ENCODE data around the gene CD72.
"Not testable (repeated sequence)": the region's sequence is repeated elsewhere in the genome, so short reads cannot be mapped to it uniquely, and the experiment has no call there.

The CD72 gene

DNA sequence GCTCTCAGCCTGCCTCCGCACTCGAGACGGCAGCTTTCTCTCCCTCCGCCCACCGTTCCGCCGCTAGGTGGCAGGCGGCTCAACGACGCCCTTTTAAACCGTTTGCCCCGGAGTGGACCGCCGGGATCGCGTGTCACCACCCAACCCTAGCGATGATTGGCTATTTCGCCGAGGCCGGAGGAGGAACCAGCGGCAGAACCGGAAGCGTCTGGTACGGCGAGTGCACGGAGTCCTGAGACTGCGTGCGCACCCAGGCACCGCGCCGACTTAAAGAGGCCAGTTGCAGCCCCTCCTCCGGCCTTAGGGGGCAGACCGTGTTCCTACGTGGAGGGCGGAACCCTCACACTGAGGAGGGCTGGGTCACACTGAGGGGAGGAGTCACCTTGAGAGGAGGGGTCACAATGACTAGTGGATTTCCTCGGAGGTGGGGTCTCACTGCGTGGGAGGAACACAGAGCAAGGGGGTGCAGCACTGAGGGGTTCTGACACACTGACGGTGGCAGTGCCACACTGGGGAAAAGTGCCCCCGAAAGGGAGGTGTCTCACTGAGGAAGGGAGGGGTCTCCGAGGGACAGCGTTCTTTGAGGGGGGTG, 14.1 kb downstream of the CD72 start:
- intact Hi-C loops (cut with DNase I) = loop anchor here (2.0 to 5.0 kb wide), 3 partner anchors 43 to 129 kb away; partner anchors contain the start of genes CREB3 and TLN1
- peak; percentile 98 to 100 (median 99) for DNase-seq

DNA sequence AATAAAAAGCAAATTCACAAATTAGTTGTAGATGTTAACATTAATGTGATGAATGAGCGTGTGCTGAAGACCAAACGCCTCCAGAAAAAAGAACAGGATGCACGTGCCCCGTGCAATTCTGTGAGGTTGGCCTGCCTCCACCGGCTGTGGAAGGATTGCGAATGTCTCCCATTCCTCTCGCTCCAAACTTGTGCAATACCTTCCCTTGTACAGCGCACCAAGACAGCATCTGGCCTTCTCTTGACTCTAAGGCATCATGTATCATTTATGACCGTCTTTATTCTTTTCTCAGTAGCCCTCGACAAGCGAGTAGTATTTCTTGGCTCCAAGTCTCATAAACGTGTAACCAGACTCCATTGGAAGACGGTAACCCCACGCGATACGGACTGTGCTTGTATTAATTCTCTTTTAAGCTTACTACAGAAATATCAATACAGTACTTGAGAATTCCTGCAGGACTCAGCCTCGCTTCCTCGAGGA, 14.7 kb downstream of the CD72 start:
- DNase-seq = peak in 4 of 10 donors; percentile 31 to 41 (median 37)
- intact Hi-C loops (cut with DNase I) = loop anchor here (5.0 kb wide), 1 partner anchor 51 kb away; no protein-coding TSS in a partner anchor

DNA sequence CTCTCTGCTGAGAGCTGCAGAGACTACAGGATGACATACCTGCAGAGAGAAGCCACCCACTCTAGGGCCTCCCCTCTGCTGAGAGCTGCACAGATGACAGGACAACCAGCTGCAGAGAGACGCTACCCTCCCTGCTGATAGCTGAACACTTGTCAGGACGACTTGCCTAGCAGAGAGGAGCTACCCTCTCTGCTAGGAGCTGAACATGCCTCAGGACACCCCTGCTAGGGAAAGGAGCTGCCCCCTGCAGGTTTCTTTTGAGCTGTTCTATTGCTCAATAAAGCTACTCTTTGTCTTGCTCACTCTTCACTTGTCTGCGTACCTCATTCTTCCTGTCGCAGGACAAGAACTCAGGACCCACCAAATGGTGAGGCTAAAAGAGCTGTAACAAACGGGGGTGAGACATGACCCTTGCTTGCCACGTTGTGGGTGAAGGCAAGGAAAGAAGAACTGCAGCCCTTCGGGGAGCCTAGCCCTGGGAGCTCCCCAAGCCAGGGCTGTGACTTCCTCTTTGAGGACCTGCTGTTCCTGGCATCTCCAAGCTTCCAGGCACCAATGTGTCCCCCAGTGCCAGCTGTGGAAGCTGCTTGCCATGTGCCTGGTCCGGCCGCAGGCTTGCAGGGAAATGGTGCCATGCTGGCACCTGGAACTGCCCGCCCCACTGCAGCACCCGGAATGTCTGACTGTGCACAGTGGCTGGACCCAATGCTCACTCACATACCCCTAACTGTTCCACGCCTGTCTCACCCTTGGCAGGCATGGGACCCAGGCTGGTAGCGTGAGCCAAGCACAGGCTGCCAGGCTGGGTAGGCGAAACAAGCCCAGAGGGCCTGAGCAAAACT, 18.2 kb downstream of the CD72 start:
- intact Hi-C loops (cut with DNase I) = loop anchor here (5.0 kb wide), 1 partner anchor 48 kb away; no protein-coding TSS in a partner anchor
- peak in 3 of 10 donors; percentile 78 to 90 (median 85) for DNase-seq

DNA sequence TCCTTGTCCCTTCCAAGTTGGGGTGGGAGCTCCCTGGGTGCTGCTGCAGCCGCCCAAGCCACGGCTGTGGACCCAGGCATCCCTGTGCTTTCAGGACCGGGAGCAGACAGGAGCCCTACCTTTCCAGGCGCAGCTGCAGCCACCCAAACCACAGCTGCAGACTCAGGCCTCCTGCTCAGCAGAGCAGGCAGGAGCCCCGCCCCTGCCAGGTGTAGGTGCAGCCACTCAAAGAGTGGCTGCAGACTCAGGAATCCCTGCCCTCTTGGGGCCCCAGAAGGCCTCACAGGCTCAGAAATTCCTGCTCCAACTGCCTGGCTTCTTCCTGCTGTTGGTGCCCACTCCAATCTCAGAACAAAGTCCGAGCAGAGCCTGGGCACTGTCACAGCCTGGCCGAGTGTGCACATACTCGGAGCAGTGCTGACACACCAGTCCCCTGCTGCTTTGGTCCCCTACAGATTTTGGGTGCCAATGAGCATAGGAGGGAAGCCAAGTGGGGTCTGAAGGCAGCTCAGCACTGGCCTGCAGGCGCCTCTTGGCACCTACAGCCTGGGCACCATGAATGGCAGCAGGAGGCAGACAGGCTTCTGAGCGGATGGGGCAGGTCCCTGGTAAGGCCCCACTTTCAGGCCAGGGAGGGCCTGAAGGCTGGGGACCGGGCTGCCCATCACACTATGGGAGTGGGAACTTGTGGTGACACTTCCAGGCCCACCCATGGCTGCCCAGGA, 19.2 kb downstream of the CD72 start:
- intact Hi-C loops (cut with DNase I) = no loop called here
- DNase-seq = no peak

DNA sequence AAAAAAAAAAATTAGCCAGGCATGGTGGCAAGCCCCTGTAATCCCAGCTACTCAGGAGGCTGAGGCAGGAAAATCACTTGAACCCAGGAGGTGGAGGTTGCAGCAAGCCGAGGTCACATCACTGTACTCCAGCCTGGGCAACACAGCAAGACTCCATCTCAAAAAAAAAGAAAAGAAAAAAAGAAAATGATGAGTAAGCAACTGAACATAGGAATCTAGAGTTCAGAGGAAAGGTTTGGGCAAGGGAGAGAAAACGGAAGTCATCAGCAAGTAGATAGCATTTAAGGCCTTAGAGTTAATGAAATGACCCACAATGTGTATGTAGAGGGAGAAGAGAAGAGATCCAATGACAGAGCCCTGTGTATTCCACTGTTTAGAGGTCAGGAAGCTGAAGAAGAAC, 21.3 kb downstream of the CD72 start:
- intact Hi-C loops (cut with DNase I); DNase-seq: not testable (repeated sequence)

DNA sequence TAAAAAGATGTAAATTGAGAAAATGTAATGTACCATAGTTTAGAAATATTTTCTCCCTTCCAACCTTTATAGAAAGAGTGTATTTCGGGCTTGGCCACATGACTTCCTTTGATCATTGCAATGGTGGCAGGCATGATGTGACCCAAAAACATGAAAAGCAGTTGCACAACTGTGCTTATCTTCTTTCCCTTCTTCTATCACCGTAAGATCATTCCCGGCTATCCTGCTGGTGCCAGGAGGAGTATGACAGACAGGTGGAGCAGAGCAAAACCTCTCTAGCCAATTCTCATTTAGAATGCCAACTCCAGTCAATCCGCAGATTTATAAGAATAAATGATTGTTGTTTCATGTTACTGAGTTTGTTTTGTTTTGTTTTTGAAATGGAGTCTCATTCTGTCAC, 23.7 kb downstream of the CD72 start:
- intact Hi-C loops (cut with DNase I) = no loop called here
- DNase-seq = no peak

DNA sequence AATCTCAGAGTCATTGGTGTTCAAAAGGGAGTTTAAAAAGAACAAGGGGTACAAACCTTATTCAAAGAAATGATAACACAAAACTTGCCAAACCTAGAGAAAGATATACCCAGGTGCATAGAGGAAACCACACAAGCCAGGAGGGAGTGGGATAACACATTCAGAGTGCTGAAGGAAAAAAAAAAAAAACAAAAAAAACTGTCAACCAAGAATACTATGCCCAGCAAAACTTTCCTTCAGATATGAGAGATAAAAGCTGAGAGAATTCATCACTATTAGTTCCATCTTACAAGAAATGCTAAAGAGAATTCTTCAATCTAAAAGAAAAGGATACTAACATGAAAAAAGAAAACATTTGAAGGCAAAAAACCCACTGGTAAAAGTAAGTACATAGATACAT, 24.6 kb downstream of the CD72 start:
- DNase-seq = no peak
- intact Hi-C loops (cut with DNase I) = no loop called here

DNA sequence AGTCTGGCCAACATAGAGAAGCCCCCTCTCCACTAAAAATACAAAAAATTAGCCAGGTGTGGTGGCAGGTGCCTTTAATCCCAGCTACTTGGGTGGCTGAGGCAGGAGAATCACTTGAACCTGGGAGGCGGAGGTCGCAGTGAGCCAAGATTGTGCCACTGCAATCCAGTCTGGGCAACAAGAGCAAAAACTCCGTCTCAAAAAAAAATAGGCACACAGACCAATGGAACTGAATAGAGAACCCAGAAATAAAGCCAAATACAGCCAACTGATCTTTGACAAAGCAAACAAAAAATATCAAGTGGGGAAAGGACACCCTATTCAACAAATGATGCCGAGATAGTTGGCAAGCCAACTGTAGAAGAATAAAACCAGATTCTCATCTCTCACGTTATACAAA, 29.7 kb downstream of the CD72 start:
- intact Hi-C loops (cut with DNase I) = not testable (repeated sequence)

DNA sequence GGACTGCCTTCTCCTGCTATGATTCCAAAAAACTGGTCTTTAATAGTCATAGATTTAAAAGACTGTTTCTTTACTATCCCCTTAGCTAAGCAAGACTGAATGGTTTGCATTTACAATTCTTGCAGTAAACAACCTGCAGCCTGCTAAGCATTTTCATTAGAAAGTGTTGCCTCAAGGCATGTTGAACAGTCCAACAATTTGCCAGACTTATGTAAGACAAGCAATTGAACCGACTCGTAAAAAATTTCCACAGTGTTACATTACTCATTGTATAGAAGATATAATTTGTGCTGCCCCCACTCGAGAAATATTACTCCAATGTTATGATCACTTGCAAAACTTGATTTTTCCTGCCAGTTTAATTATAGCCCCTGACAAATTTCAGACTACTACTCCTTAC, 33.5 kb downstream of the CD72 start:
- DNase-seq; intact Hi-C loops (cut with DNase I): not testable (repeated sequence)

More for the DNA sequence above, 29.7 kb downstream of the CD72 start:
- DNase-seq = not testable (repeated sequence)

DNA sequence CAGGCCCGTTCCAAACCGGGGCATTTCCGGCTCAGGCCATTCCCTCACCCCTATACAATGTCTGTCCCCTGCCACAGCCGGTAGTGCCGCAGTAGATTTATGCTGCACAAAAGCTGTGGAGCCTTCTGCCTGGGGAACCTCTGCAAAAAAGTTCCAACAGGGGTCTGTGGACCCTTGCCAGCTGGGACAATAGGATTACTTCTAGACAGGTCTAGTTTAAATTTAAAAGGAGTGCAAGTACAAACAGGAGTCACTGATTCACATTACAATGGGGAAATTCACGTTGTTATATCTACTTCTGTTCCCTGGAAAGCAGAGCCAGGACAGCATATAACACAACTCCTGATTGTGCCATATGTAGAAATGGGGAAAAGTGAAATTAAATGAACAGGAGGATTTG, 34.7 kb downstream of the CD72 start:
- DNase-seq = not testable (repeated sequence)

DNA sequence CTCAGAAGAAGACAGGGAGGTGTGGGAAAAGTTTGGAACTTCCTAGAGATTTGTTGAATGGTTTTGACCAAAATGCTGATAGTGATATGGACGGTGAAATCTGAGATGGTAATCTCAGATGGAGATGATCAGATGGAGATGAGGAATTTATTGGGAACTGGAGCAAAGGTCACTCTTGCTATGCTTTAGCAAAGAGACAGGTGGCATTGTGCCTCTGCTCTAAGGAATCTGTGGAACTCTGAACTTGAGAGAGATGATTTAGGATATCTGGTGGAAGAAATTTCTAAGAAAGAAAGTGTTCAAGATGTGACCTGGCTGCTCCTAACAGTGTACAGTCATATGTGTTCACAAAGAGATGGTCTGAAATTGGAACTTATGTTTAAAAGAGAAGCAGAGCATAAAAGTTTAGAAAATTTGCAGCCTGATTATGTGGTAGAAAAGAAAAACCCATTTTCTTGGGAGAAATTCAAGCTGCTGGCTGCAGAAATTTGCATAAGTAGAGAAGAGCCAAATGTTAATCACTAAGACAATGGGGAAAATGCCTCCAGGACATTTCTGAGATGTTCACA, 38.5 kb downstream of the CD72 start:
- intact Hi-C loops (cut with DNase I); DNase-seq: not testable (repeated sequence)

More for the DNA sequence above, 34.7 kb downstream of the CD72 start:
- intact Hi-C loops (cut with DNase I) = not testable (repeated sequence)

DNA sequence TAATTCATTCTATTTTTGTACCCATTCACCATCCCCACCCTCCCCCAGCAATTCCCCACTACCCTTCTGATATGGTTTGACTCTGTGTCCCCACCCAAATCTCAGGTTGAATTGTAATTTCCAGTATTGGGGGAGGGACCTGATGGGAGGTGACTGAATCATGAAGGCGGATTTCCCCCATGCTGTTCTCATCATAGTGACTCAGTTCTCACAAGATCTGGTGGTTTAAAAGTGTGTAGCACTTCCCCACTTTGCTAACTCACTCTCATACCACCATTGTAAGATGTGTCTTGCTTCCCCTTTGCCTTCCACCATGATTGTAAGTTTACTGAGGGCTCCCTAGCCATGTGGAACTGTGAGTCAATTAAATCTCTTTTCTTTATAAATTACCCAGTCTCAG, 39.1 kb downstream of the CD72 start:
- DNase-seq = no peak
- intact Hi-C loops (cut with DNase I) = no loop called here

DNA sequence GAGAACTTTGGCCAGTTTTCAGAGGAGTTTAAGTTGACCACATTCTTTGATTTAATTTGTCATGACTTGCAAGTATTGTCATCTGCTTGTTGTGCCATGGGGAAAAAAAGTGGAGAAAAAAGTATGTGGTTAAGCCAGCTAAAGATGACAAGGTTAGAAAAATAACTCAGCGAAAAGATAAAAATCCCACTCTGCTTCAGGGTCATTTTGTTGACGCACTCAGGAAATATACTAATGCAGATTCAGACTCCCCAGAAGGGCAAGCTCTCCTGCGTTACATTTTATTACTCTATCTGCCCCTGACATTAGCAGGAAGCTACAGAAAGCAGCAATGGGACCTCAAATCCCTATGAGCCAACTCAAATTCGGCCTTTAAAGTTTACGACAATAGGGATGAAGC, 40.7 kb downstream of the CD72 start:
- intact Hi-C loops (cut with DNase I) = no loop called here
- DNase-seq = no peak

DNA sequence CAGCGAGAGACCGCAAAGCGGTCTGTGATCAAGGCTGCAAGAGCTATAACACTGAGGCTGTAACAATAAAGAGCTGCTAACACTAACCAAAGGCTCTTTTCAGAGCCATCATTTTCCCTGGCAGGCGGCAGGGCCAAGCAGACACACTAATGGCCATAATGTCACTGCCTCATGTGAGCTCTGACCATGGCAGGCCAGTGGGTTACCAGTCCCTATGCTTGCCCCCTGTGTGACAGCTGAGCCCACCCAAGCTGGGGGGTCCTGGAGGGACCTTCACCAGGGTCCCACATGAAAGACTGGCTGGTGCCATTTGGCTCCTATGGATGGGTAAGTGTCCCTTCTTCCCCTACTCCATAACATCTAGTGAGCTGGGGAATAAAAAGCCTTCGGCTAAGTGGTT, 42.7 kb downstream of the CD72 start:
- intact Hi-C loops (cut with DNase I) = no loop called here
- no peak for DNase-seq

DNA sequence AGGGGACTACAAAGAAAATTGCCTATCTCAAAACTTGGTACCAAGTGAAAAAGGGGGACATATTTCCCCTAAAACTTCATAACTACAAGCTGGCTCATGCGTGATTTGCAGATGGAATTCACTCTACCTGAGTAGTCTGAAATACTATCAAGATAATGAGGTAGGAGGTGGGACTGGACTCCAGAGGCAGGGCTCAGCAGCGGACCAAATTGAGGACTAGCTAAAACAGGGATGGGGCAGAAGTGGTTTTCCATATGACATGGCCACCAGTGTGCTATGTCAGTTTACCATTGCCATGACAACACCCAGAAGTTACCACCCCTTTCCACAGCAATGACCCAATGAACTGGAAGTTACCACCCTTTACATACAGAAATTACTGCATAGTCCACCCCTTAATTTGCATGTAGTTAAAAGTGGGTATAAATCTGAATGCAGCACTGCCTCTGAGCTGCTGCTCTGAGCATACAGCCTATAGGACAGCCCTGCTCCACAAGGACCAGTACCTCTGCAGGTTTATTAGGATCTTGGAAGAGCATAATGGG, 43.6 kb downstream of the CD72 start:
- DNase-seq = no peak
- intact Hi-C loops (cut with DNase I) = no loop called here

DNA sequence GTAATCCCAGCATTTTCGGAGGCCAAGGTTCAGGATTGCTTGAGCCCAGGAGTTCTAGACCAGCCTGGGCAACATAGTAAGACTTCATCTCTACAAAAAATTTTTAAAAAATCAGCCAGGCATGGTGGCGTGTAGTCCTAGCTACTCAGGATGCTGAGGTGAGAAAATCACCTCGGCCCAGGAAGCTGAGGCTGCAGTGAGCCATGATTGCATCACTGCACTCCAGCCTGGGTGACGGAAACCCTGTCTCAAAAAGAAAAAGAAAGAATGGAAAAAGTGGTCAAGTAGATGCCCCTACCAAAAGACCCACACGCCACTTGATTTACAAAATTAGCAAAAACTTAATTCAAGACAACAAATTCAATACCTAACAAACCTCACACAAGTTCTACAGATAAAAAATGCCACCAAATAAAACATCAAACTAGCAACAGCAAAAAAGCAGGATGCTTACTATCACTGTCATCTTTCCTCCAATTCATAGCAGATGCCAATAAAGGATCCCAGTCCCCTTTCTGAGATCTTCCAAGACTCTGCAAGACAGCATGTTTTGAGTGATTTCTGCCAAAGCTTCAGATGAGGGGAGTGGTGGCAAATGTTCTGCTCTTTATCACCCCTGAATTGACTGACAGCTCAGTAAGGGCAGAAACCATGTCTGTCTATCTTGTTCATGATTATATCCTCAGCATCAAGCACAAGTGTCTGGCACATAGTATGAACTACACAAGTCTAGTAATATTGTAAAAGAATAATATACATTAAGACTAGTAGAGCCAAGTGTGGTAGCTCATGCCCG, 47.3 kb downstream of the CD72 start:
- DNase-seq = no peak
- intact Hi-C loops (cut with DNase I) = no loop called here

DNA sequence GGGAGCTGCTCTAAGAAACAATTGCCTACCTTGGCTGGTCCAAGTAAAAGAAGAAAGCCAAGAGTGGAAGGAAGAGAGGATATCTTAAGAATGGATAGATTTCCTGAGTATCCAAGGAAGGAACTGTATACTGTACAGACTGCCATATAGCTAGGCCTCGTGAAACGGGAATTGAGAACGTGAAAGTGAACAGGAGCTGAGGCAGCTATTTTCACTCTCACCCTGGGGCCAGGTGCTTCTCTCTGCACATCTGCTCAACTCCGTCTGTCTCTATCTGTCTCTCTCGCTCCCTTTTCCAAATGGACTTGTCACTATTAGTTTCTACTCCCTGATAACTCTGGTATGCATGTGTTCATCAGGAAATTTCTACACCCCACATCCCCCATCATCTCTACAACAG, 49.0 kb downstream of the CD72 start:
- intact Hi-C loops (cut with DNase I) = no loop called here
- no peak for DNase-seq

DNA sequence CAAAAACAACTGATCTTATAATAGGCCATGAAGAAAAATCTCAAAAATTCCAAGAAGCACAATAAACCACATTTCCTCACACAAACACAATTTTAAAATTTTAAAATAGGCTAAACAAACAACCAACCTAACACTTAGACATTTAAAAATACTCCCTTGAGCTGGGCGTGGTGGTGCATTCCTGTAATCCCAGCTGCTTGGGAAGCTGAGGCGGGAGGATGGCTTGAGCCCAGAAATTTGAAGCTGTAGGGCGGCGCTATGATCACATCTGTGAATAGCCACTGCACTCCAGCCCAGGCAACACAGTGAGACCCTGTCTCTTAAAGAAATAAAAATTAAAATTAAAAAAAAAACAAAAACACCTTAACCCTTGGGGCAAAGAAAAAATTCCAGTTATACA, 50.0 kb downstream of the CD72 start:
- intact Hi-C loops (cut with DNase I) = no loop called here

DNA sequence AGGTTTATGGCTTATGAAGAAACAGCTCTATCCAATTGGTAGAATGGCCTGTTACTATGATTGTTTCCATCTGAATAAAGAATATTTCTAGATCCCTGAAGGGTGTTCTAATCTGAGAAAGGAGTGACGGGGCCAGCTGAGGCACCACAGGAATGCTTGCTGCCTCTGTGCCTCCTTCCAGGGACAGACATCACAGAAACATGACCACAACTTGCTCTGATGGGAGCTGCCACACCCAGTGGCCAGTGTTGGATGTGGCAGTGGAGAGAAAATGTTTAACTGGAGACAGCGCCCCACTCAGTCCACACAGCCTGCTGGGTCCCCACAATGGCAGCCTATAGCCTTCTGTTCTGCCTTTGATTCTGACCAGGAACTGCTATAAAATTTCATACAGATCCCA, 51.8 kb downstream of the CD72 start:
- no peak for DNase-seq
- intact Hi-C loops (cut with DNase I) = no loop called here

More for the DNA sequence above, 50.0 kb downstream of the CD72 start:
- no peak for DNase-seq
